Heart right ventricle (tissue), 16 donors: ENCODE results near the gene TEAD1. TPM values are rescaled to one million over a fixed set of nuclear protein-coding genes. Genes with fewer than 3 reads are reported as not detected.

ENCODE experiments used
- ATAC-seq, 8 donors: fragments of 200-7000 bp; cut with Tn5 transposase; one replicate each; pipeline ENCODE4 v1.9.1; 2020; ENCODE audit warnings: mild to moderate bottlenecking in 8 of 8, moderate library complexity in 8 of 8, moderate number of reproducible peaks in 1 of 8
- DNase-seq, 2 donors: peaks; one replicate each; pipeline ENCODE4 v3.0.0-alpha.2; 2020
- H3K27ac ChIP-seq, 10 donors: fragments of 200-600 bp; sonication (generic) in 2 of 10; one replicate each; pipeline versions ENCODE4 v1.5.0 to v1.8.0; 2020 to 2022; ENCODE audit warnings: mild to moderate bottlenecking in 3 of 10
- H3K27me3 ChIP-seq, 7 donors: fragments of 200-600 bp; one replicate each; pipeline ENCODE4 v1.8.0; 2021 to 2022; ENCODE audit warnings: mild to moderate bottlenecking in 2 of 7
- H3K36me3 ChIP-seq, 9 donors: fragments of 200-600 bp; sonication (generic) in 1 of 9; one replicate each; pipeline versions ENCODE4 v1.5.0 to v1.8.0; 2020 to 2022; ENCODE audit warnings: mild to moderate bottlenecking in 2 of 9
- H3K4me1 ChIP-seq, 9 donors: fragments of 200-600 bp; sonication (generic) in 1 of 9; one replicate each; pipeline versions ENCODE4 v1.5.0 to v1.8.0; 2020 to 2022; ENCODE audit warnings: mild to moderate bottlenecking in 4 of 9
- H3K4me3 ChIP-seq, 10 donors: fragments of 200-600 bp; sonication (generic) in 2 of 10; one replicate each; pipeline versions ENCODE4 v1.5.0 to v1.8.0; 2020 to 2022; ENCODE audit warnings: mild to moderate bottlenecking in 7 of 10, moderate library complexity in 2 of 10
- H3K9me3 ChIP-seq, 11 donors: fragments of 200-600 bp in 10 of 11; sonication (generic) in 2 of 11; one replicate each; pipeline versions ENCODE4 v1.5.0 to v1.8.0; 2013 to 2022; ENCODE audit warnings: mild to moderate bottlenecking in 2 of 11, control low read depth in 1 of 11, moderate library complexity in 1 of 11
- CTCF ChIP-seq, 9 donors: fragments of 200-600 bp; sonication (generic) in 2 of 9; IDR thresholded peaks; one replicate each; pipeline versions ENCODE4 v1.5.0 to v1.8.0; 2021 to 2022; ENCODE audit warnings: antibody characterized with exemption in 9 of 9, mild to moderate bottlenecking in 5 of 9, moderate library complexity in 1 of 9
- WGBS, 2 donors: extraction: QIAGEN DNeasy Blood & Tissue Kit; methylation state at CpG; one replicate each; pipeline ENCODE4 v1.1.7; 2013; ENCODE audit warnings: inconsistent platforms in 1 of 2; 5-methylcytosine and 5-hydroxymethylcytosine counted together
- intact Hi-C, 10 donors: fragments of 100-400 bp; cut with DNase I; formaldehyde crosslinking; loops; one replicate each; pipeline versions ENCODE4 v1.11.1 to v1.14.2; 2022
- polyA plus RNA-seq, 2 donors: library from polyadenylated mRNA; stranded (reverse); fragments of 200-250 nt; gene quantifications; one replicate each; pipeline ENCODE4 v1.2.3, GENCODE V29; 2013
- total RNA-seq, 10 donors: library from RNA; stranded (reverse); fragmentation: NEBNext Ultra II Directional in 3 of 10; extraction: Animal tissue kit (Norgen Biotek cat#: 25700) in 3 of 10; gene quantifications; one replicate each; pipeline versions ENCODE4 v1.2.1 to v1.2.4, GENCODE V29; 2021 to 2023
- donor health status: Arrhythmogenic right ventricular cardiomyopathy.
- donor health status: ischemic (EF 13 %, LVEDD 7.1; RV severe dilation, severe dysfunction).
- donor health status: healthy with polysubstance abuse.
- donor health status: DM: no; HTN: yes; CAD: no.
- donor health status: DM: no; HTN: no; CAD: no.
- donor health status: ischemic (EF 25% LVEDD 6.9; RV normal size, moderate dysfunction).
- donor health status: ischemic (EF 25% LVEDD 5.7; RV mildly dilated, moderate dysfunction).
- donor health status: healthy.
- donor health status: DM: yes; HTN: yes; CAD: no.
- donor health status: Ischemic cardiomyopathy.
- donor health status: ischemic (EF 35%, LVEDD 5.7; RV mildly dilated, moderate dysfunction).
- donor health status: nonischemic (EF 11% LVEDD 7.7; RV severe dilation, severe dysfunction).
- donor health status: DM: yes; HTN: yes; CAD: no.
- donor health status: PGD.
- donor health status: ischemic (EF 29% LVEDD 5.4; RV normal size, mild dysfunction).
- donor health status: nonischemic (EF 23%, LVEDD 6.1; RV moderate dilation, normal function).

Gene TEAD1
- total and polyA plus RNA-seq, 12 donors = 12.7 to 138 (median 116) TPM

DNA sequence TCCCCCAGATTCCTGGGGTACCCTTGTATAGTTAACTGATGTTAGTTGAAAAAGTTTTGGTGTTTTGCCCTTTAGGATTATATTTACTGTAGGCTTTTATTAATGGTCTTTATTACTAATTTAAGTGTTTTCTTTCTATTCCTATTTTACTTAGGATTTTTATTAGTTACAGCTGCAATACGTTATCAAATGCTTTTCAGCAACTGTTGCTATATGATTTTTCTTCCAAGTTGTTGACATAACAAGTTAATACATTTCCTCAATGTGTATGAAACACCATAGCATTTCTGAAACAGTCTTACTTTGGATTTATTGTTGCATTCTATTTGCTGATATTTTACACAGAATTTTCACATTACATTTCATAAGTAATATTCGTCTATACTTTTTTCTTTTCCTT lies 253.7 kb downstream of the TEAD1 start:
- Histone ChIP-seq H3K9me3 (no peaks in the 10 kb centered on the region), H3K27me3 (no peaks in the 10 kb centered on the region), H3K36me3 (peaks cover 0 to 64% (median 12%) of the 10 kb centered on the region in 9 donors), H3K27ac (no peak overlapping the region), H3K4me3 (no peak overlapping the region), H3K4me1 (no peaks in the 10 kb centered on the region)
- no peak for TF ChIP-seq CTCF (IDR thresholded peaks at IDR 0.05)
- DNase-seq = no peak
- intact Hi-C loops = no loop called here
- whole genome bisulfite sequencing, 2 donors = 79 to 88% methylated on average over 2 of the region's 2 CpGs
- ATAC-seq = no peak

DNA sequence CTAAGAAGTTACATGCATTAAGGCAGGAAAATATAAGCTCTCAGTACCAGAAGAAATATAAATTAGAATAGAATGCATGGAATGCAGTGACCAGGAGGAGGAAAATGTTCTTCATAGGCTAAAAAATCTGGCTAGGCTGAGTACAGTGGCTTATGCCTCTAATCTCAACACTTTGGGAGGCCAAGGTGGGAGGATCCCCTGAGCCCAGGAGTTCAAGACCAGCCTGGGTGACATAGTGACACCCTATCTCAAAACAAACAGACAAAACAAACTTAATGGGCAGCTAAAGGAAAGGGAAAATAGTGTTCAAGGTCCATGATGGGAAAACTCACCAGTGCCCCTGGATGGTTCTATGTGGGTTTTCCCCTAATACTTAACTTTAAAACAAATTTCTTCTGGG lies 256.6 kb downstream of the TEAD1 start:
- Histone ChIP-seq H3K27ac (no peak overlapping the region), H3K36me3 (peaks cover 0 to 61% (median 13%) of the 10 kb centered on the region in 9 donors), H3K4me1 (no peaks in the 10 kb centered on the region), H3K27me3 (no peaks in the 10 kb centered on the region), H3K4me3 (no peak overlapping the region), H3K9me3 (no peaks in the 10 kb centered on the region)
- intact Hi-C loops = no loop called here
- ATAC-seq = no peak
- no peak for DNase-seq
- TF ChIP-seq CTCF (IDR thresholded peaks at IDR 0.05) = no peak

DNA sequence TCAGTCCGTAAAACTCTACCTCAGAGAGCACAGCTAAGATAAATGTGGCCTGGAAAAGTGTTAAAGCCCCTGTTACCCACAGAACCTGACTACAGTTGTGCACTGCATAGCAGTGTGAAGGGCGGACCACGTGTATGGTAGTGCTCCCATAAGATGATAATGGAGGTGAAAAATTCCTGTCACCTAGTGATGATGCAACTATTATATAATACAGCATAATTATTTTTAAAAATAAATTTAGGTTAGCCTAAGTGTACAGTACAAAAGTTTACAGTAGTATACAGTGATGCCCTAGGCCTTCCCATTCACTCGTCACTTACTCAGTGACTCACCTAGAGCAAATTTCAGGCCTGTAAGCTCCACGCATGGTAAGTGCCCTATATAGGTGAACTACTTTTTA lies 258.3 kb downstream of the TEAD1 start:
- H3K36me3 ChIP-seq = peaks cover 0 to 60% (median 19%) of the 10 kb centered on the region in 9 donors
- no peak for DNase-seq

DNA sequence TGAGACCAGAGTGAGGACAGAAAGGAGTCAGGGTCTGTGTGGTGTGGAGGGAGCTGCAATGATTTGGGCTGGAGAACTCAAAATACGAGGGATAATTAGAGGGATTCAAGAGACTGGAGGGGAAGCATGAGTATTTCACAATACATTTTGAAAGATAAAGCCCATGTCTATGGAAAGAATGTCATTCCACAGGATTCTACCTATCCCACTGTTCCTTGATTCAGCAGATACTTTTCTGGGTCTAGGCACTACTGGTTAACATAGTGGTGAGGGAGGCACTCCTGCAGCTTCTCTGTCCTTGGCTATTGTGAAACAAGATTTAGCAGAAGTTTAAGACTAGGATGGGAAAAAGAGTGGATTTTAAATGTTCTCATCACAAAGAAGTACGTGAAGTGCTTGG lies 262.0 kb downstream of the TEAD1 start:
- no peak for TF ChIP-seq CTCF (IDR thresholded peaks at IDR 0.05)
- H3K4me3 ChIP-seq = no peak overlapping the region
- no peaks in the 10 kb centered on the region for H3K4me1 ChIP-seq
- no peak overlapping the region for H3K27ac ChIP-seq
- DNase-seq (no peak), ATAC-seq (no peak)
- no peaks in the 10 kb centered on the region for H3K9me3 ChIP-seq
- WGBS, 2 donors = 65 to 94% methylated on average over 2 of the region's 2 CpGs
- no peaks in the 10 kb centered on the region for H3K27me3 ChIP-seq
- intact Hi-C loops = no loop called here
- peaks cover 0 to 84% (median 34%) of the 10 kb centered on the region in 9 donors for H3K36me3 ChIP-seq

More for the DNA sequence above, 258.3 kb downstream of the TEAD1 start:
- ATAC-seq = no peak
- Histone ChIP-seq H3K27ac (no peak overlapping the region), H3K4me1 (no peaks in the 10 kb centered on the region), H3K27me3 (no peaks in the 10 kb centered on the region), H3K4me3 (no peak overlapping the region), H3K9me3 (no peaks in the 10 kb centered on the region)
- no peak for TF ChIP-seq CTCF (IDR thresholded peaks at IDR 0.05)
- WGBS, 2 donors = 76 to 97% methylated on average over 5 of the region's 5 CpGs
- intact Hi-C loops = no loop called here
